Erythroblast (primary cell): ENCODE results near the gene KRTAP5-1.

ENCODE experiments used
- GATA1 ChIP-seq: IDR thresholded peaks from 2 replicates; pipeline ENCODE4 v1.6.1; 2011; ENCODE audit warnings: low read depth, mild to moderate bottlenecking, control low read depth, low read length, moderate library complexity
- POLR2A ChIP-seq: IDR thresholded peaks from 2 replicates; pipeline ENCODE4 v1.6.1; 2011; ENCODE audit warnings: mild to moderate bottlenecking, low read length

DNA sequence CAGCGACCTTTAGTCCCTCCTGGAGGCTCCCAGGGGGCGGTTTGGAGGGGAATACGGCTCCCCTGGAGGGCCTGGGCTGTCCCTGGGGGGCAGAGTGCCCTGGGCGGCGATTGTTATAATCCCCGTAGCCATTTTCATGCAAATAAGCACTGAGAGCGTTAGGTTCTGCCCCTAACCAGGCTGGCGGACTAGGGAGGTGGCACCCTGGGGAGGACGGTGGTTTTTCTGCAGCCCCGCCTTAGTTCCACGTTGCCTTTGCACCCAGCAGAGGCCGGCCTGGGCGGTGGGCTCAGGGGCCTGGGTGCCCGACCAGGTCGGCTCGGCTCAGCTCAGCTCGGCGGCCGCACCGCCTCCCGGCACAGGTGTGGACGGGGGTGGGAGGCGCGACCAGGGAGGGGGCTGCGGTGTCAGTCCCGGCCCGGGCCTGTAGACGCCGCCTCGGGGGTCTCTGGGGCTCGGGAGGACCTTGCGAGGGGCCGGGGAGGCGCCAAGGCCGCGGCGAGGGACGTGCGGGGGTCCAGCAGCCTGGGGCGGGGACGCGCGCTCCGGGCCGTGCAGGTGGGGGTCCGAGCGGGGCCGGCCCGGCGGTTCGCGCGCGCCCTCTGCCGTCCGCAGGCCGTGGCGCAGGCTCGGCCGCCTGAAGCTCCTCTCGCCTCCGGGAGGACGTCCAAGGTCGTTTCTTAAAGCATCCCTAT, 10.7 kb downstream of the KRTAP5-1 start:
- TF ChIP-seq POLR2A (no peak), GATA1 (no peak)
